Measurements from ENCODE around the gene ABI3BP.

Gene ABI3BP

GRCh38 chr3:100972867-100973266 lies 20.4 kb downstream of the ABI3BP start:
- ATAC-seq (ENCODE audit: low read depth), result no peak
- no peak for DNase-seq (ENCODE audit: low spot score)

DNA sequence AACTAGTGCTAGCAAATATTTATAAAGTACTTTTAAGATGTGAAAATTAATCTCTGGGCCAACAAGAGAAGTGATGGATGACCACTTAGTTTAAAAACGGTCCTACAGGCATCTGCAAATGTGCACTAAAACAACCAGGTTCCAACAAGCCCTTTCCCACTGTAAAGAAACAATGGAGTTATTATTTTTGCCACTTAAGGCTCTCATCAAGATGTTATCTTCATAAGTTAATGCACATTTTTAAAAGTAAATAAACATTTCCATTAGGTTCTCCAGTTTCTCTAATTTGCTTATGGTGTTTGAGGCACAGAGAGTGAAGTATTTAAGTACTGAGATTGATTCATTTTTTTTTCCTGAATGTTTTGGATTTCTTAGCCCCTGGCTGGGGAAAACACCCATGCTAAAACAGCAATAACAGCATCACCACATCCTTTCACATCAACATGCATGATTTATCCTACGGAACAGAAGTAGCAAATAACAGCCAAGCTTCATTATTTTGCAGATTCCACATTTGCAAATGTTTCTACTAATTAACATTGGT lies 20.8 kb downstream of the ABI3BP start:
- Histone ChIP-seq H3K27me3 (ENCODE audit: insufficient read depth, poor library complexity, severe bottlenecking) (no peaks in the 10 kb centered on the region), H3K36me3 (ENCODE audit: low read depth) (no peaks in the 10 kb centered on the region), H3K27ac (ENCODE audit: poor library complexity, severe bottlenecking) (no peak overlapping the region), H3K4me3 (ENCODE audit: severe bottlenecking) (no peak overlapping the region), H3K9me3 (ENCODE audit: severe bottlenecking) (no peaks in the 10 kb centered on the region), H3K4me1 (ENCODE audit: insufficient read depth, poor library complexity, severe bottlenecking) (peaks cover 6% of the 10 kb centered on the region)
- TF ChIP-seq CTCF (IDR thresholded peaks at IDR 0.05; ENCODE audit: poor library complexity, severe bottlenecking), result no peak
- DNase-seq (ENCODE audit: low spot score) (no peak), ATAC-seq (ENCODE audit: low read depth) (no peak)

More at GRCh38 chr3:100972867-100973266, 20.4 kb downstream of the ABI3BP start:
- Histone ChIP-seq H3K27me3 (ENCODE audit: insufficient read depth, poor library complexity, severe bottlenecking) (no peaks in the 10 kb centered on the region), H3K4me3 (ENCODE audit: severe bottlenecking) (no peak overlapping the region), H3K4me1 (ENCODE audit: insufficient read depth, poor library complexity, severe bottlenecking) (peaks cover 6% of the 10 kb centered on the region), H3K36me3 (ENCODE audit: low read depth) (no peaks in the 10 kb centered on the region), H3K27ac (ENCODE audit: poor library complexity, severe bottlenecking) (no peak overlapping the region), H3K9me3 (ENCODE audit: severe bottlenecking) (no peaks in the 10 kb centered on the region)
- no peak for TF ChIP-seq CTCF (IDR thresholded peaks at IDR 0.05; ENCODE audit: poor library complexity, severe bottlenecking)

GRCh38 chr3:100971798-100972197 lies 21.4 kb downstream of the ABI3BP start:
- no peak for TF ChIP-seq CTCF (IDR thresholded peaks at IDR 0.05; ENCODE audit: poor library complexity, severe bottlenecking)
- no peak overlapping the region for H3K27ac ChIP-seq (ENCODE audit: poor library complexity, severe bottlenecking)
- DNase-seq (ENCODE audit: low spot score), result no peak

DNA sequence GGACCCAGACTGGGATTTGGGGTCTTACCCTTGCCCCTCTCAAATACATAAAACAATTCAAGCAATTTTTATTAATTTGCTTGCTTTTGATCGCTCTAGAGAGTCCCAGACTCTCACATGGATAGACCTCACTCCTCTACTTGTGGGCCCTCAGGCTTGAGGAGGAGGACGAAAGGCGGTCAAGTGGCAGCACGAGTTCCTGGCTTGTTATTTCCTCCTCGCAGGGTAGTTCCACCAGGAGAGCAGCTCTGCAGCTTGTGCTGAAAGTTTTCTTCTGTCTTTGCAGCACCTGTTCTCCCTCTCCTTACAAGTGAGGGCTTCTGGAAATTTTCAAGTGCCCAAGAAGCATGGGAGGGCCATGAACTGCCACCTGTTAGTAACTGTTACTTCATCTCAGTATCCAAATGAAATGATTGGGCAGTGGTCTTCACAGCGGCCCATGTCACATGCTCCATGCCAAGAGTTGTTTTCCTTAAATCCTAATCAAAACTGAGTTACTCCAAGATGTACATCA lies 22.7 kb downstream of the ABI3BP start:
- Histone ChIP-seq H3K27me3 (ENCODE audit: insufficient read depth, poor library complexity, severe bottlenecking) (no peaks in the 10 kb centered on the region), H3K9me3 (ENCODE audit: severe bottlenecking) (no peaks in the 10 kb centered on the region), H3K36me3 (ENCODE audit: low read depth) (no peaks in the 10 kb centered on the region), H3K27ac (ENCODE audit: poor library complexity, severe bottlenecking) (no peak overlapping the region), H3K4me3 (ENCODE audit: severe bottlenecking) (no peak overlapping the region), H3K4me1 (ENCODE audit: insufficient read depth, poor library complexity, severe bottlenecking) (peaks cover 6% of the 10 kb centered on the region)
- ATAC-seq (ENCODE audit: low read depth), result no peak
- DNase-seq (ENCODE audit: low spot score), result no peak
- TF ChIP-seq CTCF (IDR thresholded peaks at IDR 0.05; ENCODE audit: poor library complexity, severe bottlenecking), result no peak

More at GRCh38 chr3:100971798-100972197, 21.4 kb downstream of the ABI3BP start:
- no peak overlapping the region for H3K4me3 ChIP-seq (ENCODE audit: severe bottlenecking)
- no peaks in the 10 kb centered on the region for H3K9me3 ChIP-seq (ENCODE audit: severe bottlenecking)
- no peaks in the 10 kb centered on the region for H3K36me3 ChIP-seq (ENCODE audit: low read depth)
- no peak for ATAC-seq (ENCODE audit: low read depth)
- peaks cover 6% of the 10 kb centered on the region for H3K4me1 ChIP-seq (ENCODE audit: insufficient read depth, poor library complexity, severe bottlenecking)
- H3K27me3 ChIP-seq (ENCODE audit: insufficient read depth, poor library complexity, severe bottlenecking), result no peaks in the 10 kb centered on the region

Measured in RWPE2 (cell line).